ENCODE measurements around the gene HOXB4.

The HOXB4 gene

DNA sequence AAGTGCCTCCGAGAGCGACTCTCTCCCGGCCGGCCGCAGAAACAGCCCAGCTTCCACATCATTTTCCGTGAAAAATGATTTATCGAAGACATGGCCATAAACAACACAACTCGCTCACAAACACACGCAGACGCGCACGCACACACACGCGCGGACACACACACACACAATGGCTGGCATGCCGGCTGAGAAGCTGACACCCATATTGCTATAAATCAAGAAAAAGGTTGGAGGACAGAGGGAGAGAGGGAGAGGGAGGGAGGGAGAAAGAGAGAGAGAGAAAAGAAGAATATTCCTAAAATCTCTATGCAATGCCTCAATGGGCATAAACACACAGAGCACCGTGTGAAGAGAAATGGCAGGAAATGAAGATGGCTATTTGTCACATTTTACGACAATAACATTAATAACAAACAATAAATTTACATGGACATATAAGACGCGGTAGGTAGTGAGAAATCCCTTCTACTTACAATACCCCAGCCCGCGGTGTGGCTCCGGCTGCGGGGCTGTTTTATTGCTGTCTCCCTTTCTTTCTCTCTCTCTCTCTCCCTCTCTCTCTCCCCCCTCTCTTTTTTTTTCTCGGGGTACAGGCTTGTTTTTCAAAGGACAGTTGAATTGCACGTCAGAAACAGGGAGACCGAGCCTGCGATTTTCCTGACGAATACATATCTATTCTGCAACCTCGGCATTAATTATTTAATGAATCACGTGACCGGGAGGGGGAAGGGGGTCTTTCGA, 9.5 kb downstream of the HOXB4 start:
- no peak overlapping the region for H3K4me3 ChIP-seq (replicated peaks; ENCODE audit: low read depth, low read length)
- TF ChIP-seq, protein P1, sequence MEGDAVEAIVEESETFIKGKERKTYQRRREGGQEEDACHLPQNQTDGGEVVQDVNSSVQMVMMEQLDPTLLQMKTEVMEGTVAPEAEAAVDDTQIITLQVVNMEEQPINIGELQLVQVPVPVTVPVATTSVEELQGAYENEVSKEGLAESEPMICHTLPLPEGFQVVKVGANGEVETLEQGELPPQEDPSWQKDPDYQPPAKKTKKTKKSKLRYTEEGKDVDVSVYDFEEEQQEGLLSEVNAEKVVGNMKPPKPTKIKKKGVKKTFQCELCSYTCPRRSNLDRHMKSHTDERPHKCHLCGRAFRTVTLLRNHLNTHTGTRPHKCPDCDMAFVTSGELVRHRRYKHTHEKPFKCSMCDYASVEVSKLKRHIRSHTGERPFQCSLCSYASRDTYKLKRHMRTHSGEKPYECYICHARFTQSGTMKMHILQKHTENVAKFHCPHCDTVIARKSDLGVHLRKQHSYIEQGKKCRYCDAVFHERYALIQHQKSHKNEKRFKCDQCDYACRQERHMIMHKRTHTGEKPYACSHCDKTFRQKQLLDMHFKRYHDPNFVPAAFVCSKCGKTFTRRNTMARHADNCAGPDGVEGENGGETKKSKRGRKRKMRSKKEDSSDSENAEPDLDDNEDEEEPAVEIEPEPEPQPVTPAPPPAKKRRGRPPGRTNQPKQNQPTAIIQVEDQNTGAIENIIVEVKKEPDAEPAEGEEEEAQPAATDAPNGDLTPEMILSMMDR (IDR thresholded peaks at IDR 0.05; ENCODE audit: low read depth, low read length, missing control alignments): no peak
- DNase-seq (ENCODE audit: extremely low read depth, low read depth): no peak

- TF ChIP-seq, protein P1 (IDR thresholded peaks at IDR 0.05; ENCODE audit: low read depth, low read length, missing control alignments): no peak
Measured at GRCh38 chr17:48567646-48568354, 10.3 kb downstream of the HOXB4 start.

GRCh38 chr17:48567209-48567608, 10.9 kb downstream of the HOXB4 start:
- no peak overlapping the region for H3K4me3 ChIP-seq (replicated peaks; ENCODE audit: low read depth, low read length)
- TF ChIP-seq, protein P1 (IDR thresholded peaks at IDR 0.05; ENCODE audit: low read depth, low read length, missing control alignments): no peak
- DNase-seq (ENCODE audit: extremely low read depth, low read depth): no peak

More at GRCh38 chr17:48567646-48568354, 10.3 kb downstream of the HOXB4 start:
- H3K4me3 ChIP-seq (replicated peaks; ENCODE audit: low read depth, low read length): no peak overlapping the region
- no peak for DNase-seq (ENCODE audit: extremely low read depth, low read depth)

GRCh38 chr17:48566717-48567116, 11.4 kb downstream of the HOXB4 start:
- TF ChIP-seq, protein P1 (IDR thresholded peaks at IDR 0.05; ENCODE audit: low read depth, low read length, missing control alignments): no peak
- H3K4me3 ChIP-seq (replicated peaks; ENCODE audit: low read depth, low read length): no peak overlapping the region
- no peak for DNase-seq (ENCODE audit: extremely low read depth, low read depth)

- no peak overlapping the region for H3K4me3 ChIP-seq (replicated peaks; ENCODE audit: low read depth, low read length)
- DNase-seq (ENCODE audit: extremely low read depth, low read depth): no peak
- TF ChIP-seq, protein P1 (IDR thresholded peaks at IDR 0.05; ENCODE audit: low read depth, low read length, missing control alignments): no peak
Measured at GRCh38 chr17:48565925-48566710, 12.0 kb downstream of the HOXB4 start.

DNA sequence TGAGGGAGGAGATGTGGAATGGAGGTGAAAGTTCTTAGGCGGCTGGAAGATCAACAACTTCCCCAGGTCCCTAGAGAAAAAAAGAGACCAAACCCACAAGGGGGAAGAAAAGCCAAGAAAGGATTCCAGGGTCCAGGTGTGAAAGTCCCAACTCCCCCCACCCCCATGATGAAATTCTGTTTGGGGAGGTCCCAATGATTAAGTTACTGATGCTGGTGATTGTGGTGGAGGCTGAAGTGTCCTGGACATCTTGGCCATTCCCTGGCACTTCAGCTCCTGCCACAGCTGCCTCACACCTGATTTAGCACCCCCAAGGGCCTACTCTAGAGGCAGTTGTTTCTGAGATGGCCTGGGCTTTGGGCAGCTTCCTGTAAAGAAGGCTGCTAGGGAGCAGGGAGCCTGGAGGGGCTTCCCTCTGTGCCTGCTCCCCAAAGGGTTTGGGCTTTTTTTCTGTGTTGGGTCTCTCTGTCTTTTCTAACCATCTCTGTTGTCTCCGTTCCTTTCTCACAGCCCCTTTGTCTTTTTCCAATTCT, 13.1 kb downstream of the HOXB4 start:
- no peak for DNase-seq (ENCODE audit: extremely low read depth, low read depth)
- H3K4me3 ChIP-seq (replicated peaks; ENCODE audit: low read depth, low read length): peak overlapping the region; percentile 41; the same call in 1 of the 2 replicates
- TF ChIP-seq, protein P1 (IDR thresholded peaks at IDR 0.05; ENCODE audit: low read depth, low read length, missing control alignments): no peak
